Kasumi-1 (cell line): ENCODE data around the gene HS3ST4.

Experiments used
- DNase-seq, 2 experiments: peaks; one replicate each; lab custom pipeline; 2025; lab: John Stamatoyannopoulos, UW

HS3ST4 gene

GRCh38 chr16:25895380-25895779, 203.6 kb downstream of the HS3ST4 start:
- no peak for DNase-seq

- DNase-seq, result no peak
These were observed 204.7 kb downstream of the HS3ST4 start for GRCh38 chr16:25896411-25896810.

GRCh38 chr16:25897702-25898101, 205.9 kb downstream of the HS3ST4 start:
- no peak for DNase-seq

GRCh38 chr16:25905810-25906209, 214.1 kb downstream of the HS3ST4 start:
- DNase-seq, result no peak

GRCh38 chr16:25910971-25911370, 219.2 kb downstream of the HS3ST4 start:
- no peak for DNase-seq

- no peak for DNase-seq
These were observed 220.6 kb downstream of the HS3ST4 start for GRCh38 chr16:25912321-25912720.

- DNase-seq, result no peak
These were observed 222.7 kb downstream of the HS3ST4 start for GRCh38 chr16:25914357-25914962.

GRCh38 chr16:25916037-25916436, 224.3 kb downstream of the HS3ST4 start:
- no peak for DNase-seq

GRCh38 chr16:25922438-25922837, 230.7 kb downstream of the HS3ST4 start:
- no peak for DNase-seq

GRCh38 chr16:25925421-25925820, 233.7 kb downstream of the HS3ST4 start:
- DNase-seq, result no peak

- DNase-seq, result no peak
These were observed 239.8 kb downstream of the HS3ST4 start for GRCh38 chr16:25931473-25932035.

- DNase-seq, result no peak
These were observed 250.2 kb downstream of the HS3ST4 start for GRCh38 chr16:25941800-25942499.

GRCh38 chr16:25950586-25951281, 259.0 kb downstream of the HS3ST4 start:
- no peak for DNase-seq

GRCh38 chr16:25951999-25952398, 260.2 kb downstream of the HS3ST4 start:
- no peak for DNase-seq

- no peak for DNase-seq
These were observed 261.2 kb downstream of the HS3ST4 start for GRCh38 chr16:25952983-25953382.

GRCh38 chr16:25957707-25958106, 265.9 kb downstream of the HS3ST4 start:
- DNase-seq, result no peak

- DNase-seq, result no peak
These were observed 267.5 kb downstream of the HS3ST4 start for GRCh38 chr16:25959221-25959620.

GRCh38 chr16:25966172-25967097, 274.7 kb downstream of the HS3ST4 start:
- no peak for DNase-seq

- no peak for DNase-seq
These were observed 285.4 kb downstream of the HS3ST4 start for GRCh38 chr16:25977121-25977520.

GRCh38 chr16:25978218-25978617, 286.5 kb downstream of the HS3ST4 start:
- no peak for DNase-seq

- no peak for DNase-seq
These were observed 296.3 kb downstream of the HS3ST4 start for GRCh38 chr16:25988084-25988483.

GRCh38 chr16:25988882-25989281, 297.1 kb downstream of the HS3ST4 start:
- no peak for DNase-seq
